Panc1 (cell line): ENCODE results near the gene GATA5. TPM values are rescaled to one million over a fixed set of nuclear protein-coding genes. Genes with fewer than 3 reads are reported as not detected.
A peak's percentile ranks its signal among the peaks of the same experiment; 100 is the strongest.

ENCODE experiments used
- ATAC-seq: fragments of 200-7000 bp; cut with Tn5 transposase; 2 replicates; pipeline ENCODE4 v1.9.1; 2020; ENCODE audit warnings: mild to moderate bottlenecking, moderate library complexity
- BruUV-seq: library from RNA; stranded (reverse); fragments of 400-500 nt; replicated peaks from 2 replicates; lab custom pipeline; 2021; lab: Mats Ljungman, UMichigan
- CTCF ChIA-PET: fragments of 300-600 bp; sonication (Branson Sonifier 250); formaldehyde crosslinking; loops from one replicate; lab custom pipeline; 2022; ENCODE audit warnings: antibody characterized with exemption; lab: Charles Lee
- POLR2A ChIA-PET: fragments of 300-600 bp; sonication (Branson Sonifier 250); formaldehyde crosslinking; loops from one replicate; lab custom pipeline; 2022; ENCODE audit warnings: antibody characterized with exemption; lab: Charles Lee
- DNase-seq: peaks from one replicate; pipeline ENCODE4 v3.0.0-alpha.2; 2010; ENCODE audit warnings: low read depth, low spot score
- H3K27ac ChIP-seq: 2 replicates; pipeline ENCODE4 v1.5.1; 2011; ENCODE audit warnings: mild to moderate bottlenecking, low read length, inconsistent platforms
- H3K27me3 ChIP-seq: fragments of 200-500 bp; sonication (Bioruptor generic); 2 replicates; pipeline ENCODE4 v1.6.0; 2014; ENCODE audit warnings: low read length, inconsistent platforms; ENCODE audit not compliant: control insufficient read depth, insufficient read depth
- H3K36me3 ChIP-seq: fragments of 200-500 bp; sonication (Bioruptor generic); 2 replicates; pipeline ENCODE4 v1.5.1; 2014; ENCODE audit warnings: inconsistent platforms, mild to moderate bottlenecking, low read length, moderate library complexity; ENCODE audit not compliant: control insufficient read depth, insufficient read depth
- H3K4me1 ChIP-seq: 2 replicates; pipeline ENCODE4 v1.5.1; 2011; ENCODE audit warnings: inconsistent platforms, mild to moderate bottlenecking, low read length, moderate library complexity; ENCODE audit not compliant: control insufficient read depth, insufficient read depth
- H3K4me3 ChIP-seq, 2 experiments: 2 replicates each; pipeline ENCODE4 v1.5.1; 2011 to 2012; ENCODE audit warnings: low read depth in 2 of 2, low read length in 2 of 2, mild to moderate bottlenecking in 2 of 2, inconsistent platforms in 1 of 2, moderate library complexity in 1 of 2
- H3K9me3 ChIP-seq: fragments of 200-500 bp; sonication (Bioruptor generic); 2 replicates; pipeline ENCODE4 v1.5.1; 2014; ENCODE audit warnings: low read depth, mild to moderate bottlenecking, inconsistent platforms, low read length, moderate library complexity; ENCODE audit not compliant: control insufficient read depth, insufficient read depth
- CTCF ChIP-seq: fragments of 450-650 bp; IDR thresholded peaks from 2 replicates; pipeline ENCODE4 v1.5.1; 2017; ENCODE audit warnings: mild to moderate bottlenecking
- POLR2AphosphoS5 ChIP-seq: IDR thresholded peaks from 2 replicates; pipeline ENCODE4 v1.6.1; 2012; ENCODE audit warnings: mild to moderate bottlenecking, low read depth, low read length, moderate library complexity
- REST ChIP-seq, 2 experiments: IDR thresholded peaks; 2 replicates each; pipeline ENCODE4 v1.6.1; 2011 to 2012; ENCODE audit warnings: low read depth in 2 of 2, control low read depth in 1 of 2, low read length in 1 of 2, mild to moderate bottlenecking in 1 of 2, moderate library complexity in 1 of 2; ENCODE audit not compliant: insufficient read depth in 1 of 2
- SIN3A ChIP-seq: IDR thresholded peaks from 2 replicates; pipeline ENCODE4 v1.6.1; 2012; ENCODE audit warnings: low read depth, mild to moderate bottlenecking, low read length, moderate library complexity, borderline replicate concordance; ENCODE audit not compliant: insufficient read depth
- TCF7L2 ChIP-seq: IDR thresholded peaks from 2 replicates; pipeline ENCODE4 v1.6.1; 2011; ENCODE audit warnings: mild to moderate bottlenecking, low read depth, low read length, inconsistent platforms
- in situ Hi-C: cut with HindIII; loops from 2 replicates; pipeline ENCODE4 v1.10.0; 2016; ENCODE audit warnings: low sequenced_read_pairs, low pct_unique_long_range_greater_than_20kb
- intact Hi-C: fragments of 100-400 bp; cut with micrococcal nuclease; formaldehyde crosslinking; loops from one replicate; pipeline ENCODE4 v1.10.0; 2022; ENCODE audit not compliant: unreplicated experiment
- total RNA-seq: library from RNA; stranded (reverse); gene quantifications from one replicate; pipeline ENCODE4 v1.2.1, GENCODE V29; 2021; ENCODE audit not compliant: unreplicated experiment

The GATA5 gene
- total RNA-seq, 1 experiment from 2014 or later, result 53.2 TPM

GRCh38 chr20:62496568-62497218 lies 20.9 kb upstream of the GATA5 start:
- Histone ChIP-seq H3K4me3 (no peak overlapping the region), H3K27me3 (no peaks in the 10 kb centered on the region), H3K36me3 (no peaks in the 10 kb centered on the region), H3K4me1 (peaks cover 62% of the 10 kb centered on the region), H3K27ac (peak overlapping the region; percentile 76), H3K9me3 (no peaks in the 10 kb centered on the region)
- intact Hi-C loops (no loop called here), in situ Hi-C loops (no loop called here)
- DNase-seq, result no peak
- BruUV-seq, result no TSS peak
- ATAC-seq, result peak; percentile 56
- TF ChIP-seq CTCF, result peak; percentile 95
- TF ChIP-seq SIN3A, result no peak
- TF ChIP-seq TCF7L2, result no peak
- no peak for TF ChIP-seq REST (IDR thresholded peaks at IDR 0.05; ENCODE audit: insufficient read depth in 1 of 2, low read depth in 2 of 2, low read length in 1 of 2)
- POLR2A ChIA-PET, result no interaction called here
- CTCF ChIA-PET, result interaction anchor here (0.7 kb wide), 1 partner anchor 307 kb away, joined by 4 read pairs; no protein-coding TSS in a partner anchor

GRCh38 chr20:62495749-62496567 lies 20.2 kb upstream of the GATA5 start:
- ChIA-PET POLR2A (interaction anchor here (0.5 kb wide), 1 partner anchor 76 kb away, joined by 13 read pairs; no protein-coding TSS in a partner anchor), CTCF (interaction anchor here (0.5 kb wide), 1 partner anchor 11 kb away, joined by 3 read pairs; no protein-coding TSS in a partner anchor)
- ATAC-seq (peak; percentile 32), DNase-seq (no peak)
- in situ Hi-C loops (no loop called here), intact Hi-C loops (no loop called here)
- H3K4me1 ChIP-seq, result peaks cover 59% of the 10 kb centered on the region
- H3K9me3 ChIP-seq, result no peaks in the 10 kb centered on the region
- H3K4me3 ChIP-seq, result no peak overlapping the region
- peak overlapping the region; percentile 79 for H3K27ac ChIP-seq
- TF ChIP-seq POLR2AphosphoS5, result no peak
- TF ChIP-seq TCF7L2, result no peak
- no peak for TF ChIP-seq SIN3A
- TF ChIP-seq REST (IDR thresholded peaks at IDR 0.05; ENCODE audit: insufficient read depth in 1 of 2, low read depth in 2 of 2, low read length in 1 of 2), result no peak
- no peak for TF ChIP-seq CTCF
- H3K27me3 ChIP-seq, result no peaks in the 10 kb centered on the region
- no peaks in the 10 kb centered on the region for H3K36me3 ChIP-seq
- no TSS peak for BruUV-seq
